Measurements from ENCODE around the gene AFF3. TPM values are rescaled to one million over a fixed set of nuclear protein-coding genes. Genes with fewer than 3 reads are reported as not detected.

AFF3 gene
- total and polyA plus RNA-seq, 4 donors = 4.2 to 90.9 (median 14.6) TPM

DNA sequence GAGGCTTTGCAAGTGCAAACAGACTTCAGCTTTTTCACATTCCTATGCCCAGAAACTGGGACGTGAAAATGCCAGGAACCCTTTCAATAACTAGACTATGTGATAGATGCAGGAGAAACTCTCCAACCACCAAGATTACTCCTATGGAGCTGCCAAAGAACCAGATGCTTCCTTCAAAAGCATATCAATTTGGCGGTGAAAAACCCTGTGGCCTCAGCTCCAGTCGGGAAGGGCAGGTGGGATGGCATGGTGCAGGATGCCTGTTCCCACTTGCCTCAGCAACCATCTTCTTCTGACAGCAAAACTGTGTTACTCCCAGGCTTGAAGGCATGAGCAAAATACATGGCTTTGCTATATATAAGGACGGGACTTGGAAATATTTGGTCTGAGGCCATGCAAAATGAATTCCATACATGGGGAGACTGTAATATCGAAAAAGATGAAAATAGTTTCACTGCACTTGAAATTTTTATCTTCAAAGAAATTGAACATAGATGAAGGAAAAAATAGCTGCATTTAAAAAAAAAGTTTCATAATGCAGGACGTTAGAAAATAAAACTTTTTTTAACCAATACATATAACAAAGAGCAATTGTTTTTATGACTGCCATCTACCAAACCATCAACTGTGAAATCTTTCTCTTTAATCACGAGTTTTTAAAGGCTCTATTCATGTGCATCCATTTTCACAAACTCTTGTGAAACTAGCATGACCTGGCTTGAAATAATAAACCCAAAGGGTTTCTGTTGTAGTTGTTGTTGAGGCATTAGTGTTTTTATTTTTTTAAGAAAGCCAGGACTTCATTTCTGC lies 99.1 kb downstream of the AFF3 start:
- Histone ChIP-seq H3K4me1 (ENCODE audit: control insufficient read depth in 5 of 5, insufficient read depth in 5 of 5, low read length in 5 of 5) (peaks cover 2 to 20% (median 7%) of the 10 kb centered on the region in 5 donors), H3K36me3 (ENCODE audit: control insufficient read depth in 4 of 4, insufficient read depth in 4 of 4, low read length in 4 of 4) (peaks cover 0 to 1% (median 0%) of the 10 kb centered on the region in 4 donors), H3K9me3 (ENCODE audit: control insufficient read depth in 4 of 4, insufficient read depth in 3 of 4, low read length in 3 of 4) (no peaks in the 10 kb centered on the region), H3K9ac (ENCODE audit: insufficient read depth in 1 of 2, low read length in 2 of 2) (no peak overlapping the region), H3K27ac (ENCODE audit: low read depth in 1 of 2, low read length in 1 of 2) (no peak overlapping the region), H3K4me3 (no peak overlapping the region), H3K27me3 (ENCODE audit: control insufficient read depth in 3 of 3, insufficient read depth in 3 of 3, low read length in 2 of 3) (no peaks in the 10 kb centered on the region)
- TF ChIP-seq, protein P1, sequence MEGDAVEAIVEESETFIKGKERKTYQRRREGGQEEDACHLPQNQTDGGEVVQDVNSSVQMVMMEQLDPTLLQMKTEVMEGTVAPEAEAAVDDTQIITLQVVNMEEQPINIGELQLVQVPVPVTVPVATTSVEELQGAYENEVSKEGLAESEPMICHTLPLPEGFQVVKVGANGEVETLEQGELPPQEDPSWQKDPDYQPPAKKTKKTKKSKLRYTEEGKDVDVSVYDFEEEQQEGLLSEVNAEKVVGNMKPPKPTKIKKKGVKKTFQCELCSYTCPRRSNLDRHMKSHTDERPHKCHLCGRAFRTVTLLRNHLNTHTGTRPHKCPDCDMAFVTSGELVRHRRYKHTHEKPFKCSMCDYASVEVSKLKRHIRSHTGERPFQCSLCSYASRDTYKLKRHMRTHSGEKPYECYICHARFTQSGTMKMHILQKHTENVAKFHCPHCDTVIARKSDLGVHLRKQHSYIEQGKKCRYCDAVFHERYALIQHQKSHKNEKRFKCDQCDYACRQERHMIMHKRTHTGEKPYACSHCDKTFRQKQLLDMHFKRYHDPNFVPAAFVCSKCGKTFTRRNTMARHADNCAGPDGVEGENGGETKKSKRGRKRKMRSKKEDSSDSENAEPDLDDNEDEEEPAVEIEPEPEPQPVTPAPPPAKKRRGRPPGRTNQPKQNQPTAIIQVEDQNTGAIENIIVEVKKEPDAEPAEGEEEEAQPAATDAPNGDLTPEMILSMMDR (IDR thresholded peaks at IDR 0.05; ENCODE audit: control extremely low read depth, extremely low read depth) = no peak
- WGBS, 2 donors = 84 to 85% methylated on average over 7 of the region's 7 CpGs
- DNase-seq (no peak), ATAC-seq (ENCODE audit: insufficient read depth, low FRiP score) (no peak)

DNA sequence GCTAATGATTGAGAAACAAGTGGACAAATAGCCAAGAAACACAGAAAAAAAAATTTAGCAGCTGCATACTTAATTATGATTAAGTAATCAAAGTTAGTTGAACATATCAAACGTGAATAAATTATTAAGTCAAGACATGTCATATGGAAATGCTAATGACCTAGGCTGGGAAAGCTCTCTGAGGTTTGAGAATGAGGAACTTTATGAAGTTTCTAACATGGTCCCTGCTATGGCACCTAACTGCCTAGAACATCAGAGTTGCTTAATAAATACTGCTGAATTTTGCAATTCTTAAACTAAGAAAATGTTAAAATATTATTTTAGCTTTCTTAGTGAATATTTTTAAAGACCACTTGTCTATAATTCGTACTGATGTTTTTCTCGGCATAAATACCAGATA lies 99.8 kb downstream of the AFF3 start:
- ATAC-seq (ENCODE audit: insufficient read depth, low FRiP score) (no peak), DNase-seq (no peak)
- H3K36me3 ChIP-seq (ENCODE audit: control insufficient read depth in 4 of 4, insufficient read depth in 4 of 4, low read length in 4 of 4) = peaks cover 0 to 1% (median 0%) of the 10 kb centered on the region in 4 donors
- H3K4me3 ChIP-seq = no peak overlapping the region
- TF ChIP-seq, protein P1 (IDR thresholded peaks at IDR 0.05; ENCODE audit: control extremely low read depth, extremely low read depth) = no peak
- WGBS, 2 donors = 66 to 77% methylated on average over 3 of the region's 3 CpGs
- H3K9me3 ChIP-seq (ENCODE audit: control insufficient read depth in 4 of 4, insufficient read depth in 3 of 4, low read length in 3 of 4) = no peaks in the 10 kb centered on the region
- no peak overlapping the region for H3K27ac ChIP-seq (ENCODE audit: low read depth in 1 of 2, low read length in 1 of 2)
- no peaks in the 10 kb centered on the region for H3K27me3 ChIP-seq (ENCODE audit: control insufficient read depth in 3 of 3, insufficient read depth in 3 of 3, low read length in 2 of 3)
- peaks cover 0 to 20% (median 6%) of the 10 kb centered on the region in 5 donors for H3K4me1 ChIP-seq (ENCODE audit: control insufficient read depth in 5 of 5, insufficient read depth in 5 of 5, low read length in 5 of 5)
- H3K9ac ChIP-seq (ENCODE audit: insufficient read depth in 1 of 2, low read length in 2 of 2) = no peak overlapping the region

DNA sequence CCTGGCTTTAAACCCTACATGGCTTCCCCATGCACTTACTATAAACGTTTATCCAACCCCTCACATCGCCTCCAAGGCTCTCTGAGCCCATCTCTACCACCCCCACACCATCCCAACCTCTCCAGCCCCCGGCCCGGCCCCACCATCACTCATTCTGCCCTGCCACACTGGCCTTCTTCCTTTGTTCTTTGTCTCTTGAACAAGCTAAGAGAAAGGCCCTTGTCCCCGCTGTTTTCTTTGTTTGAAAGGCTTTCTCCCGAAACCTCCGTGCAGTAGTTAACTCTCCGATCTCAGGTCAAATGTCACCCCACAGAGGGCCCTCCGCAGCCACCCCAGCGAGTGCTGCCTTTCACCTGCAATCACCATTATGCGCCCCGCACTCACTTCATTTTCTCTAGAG lies 100.4 kb downstream of the AFF3 start:
- TF ChIP-seq, protein P1 (IDR thresholded peaks at IDR 0.05; ENCODE audit: control extremely low read depth, extremely low read depth) = no peak
- no peak for DNase-seq
- Histone ChIP-seq H3K36me3 (ENCODE audit: control insufficient read depth in 4 of 4, insufficient read depth in 4 of 4, low read length in 4 of 4) (peaks cover 0 to 1% (median 0%) of the 10 kb centered on the region in 4 donors), H3K9ac (ENCODE audit: insufficient read depth in 1 of 2, low read length in 2 of 2) (no peak overlapping the region), H3K4me3 (no peak overlapping the region), H3K27me3 (ENCODE audit: control insufficient read depth in 3 of 3, insufficient read depth in 3 of 3, low read length in 2 of 3) (no peaks in the 10 kb centered on the region), H3K4me1 (ENCODE audit: control insufficient read depth in 5 of 5, insufficient read depth in 5 of 5, low read length in 5 of 5) (peaks cover 0 to 21% (median 2%) of the 10 kb centered on the region in 5 donors), H3K27ac (ENCODE audit: low read depth in 1 of 2, low read length in 1 of 2) (no peak overlapping the region), H3K9me3 (ENCODE audit: control insufficient read depth in 4 of 4, insufficient read depth in 3 of 4, low read length in 3 of 4) (no peaks in the 10 kb centered on the region)
- no peak for ATAC-seq (ENCODE audit: insufficient read depth, low FRiP score)
- WGBS, 2 donors = 90 to 94% methylated on average over 12 of the region's 12 CpGs

All from lung (tissue), 12 donors.